Omental fat pad (tissue), 4 donors: ENCODE data around the gene ING3. TPM values are rescaled to one million over a fixed set of nuclear protein-coding genes. Genes with fewer than 3 reads are reported as not detected.

Experiments used
- ATAC-seq: fragments of 150-250 bp; one replicate; pipeline ENCODE4 v1.9.1; 2016; ENCODE audit warnings: mild to moderate bottlenecking, moderate library complexity; ENCODE audit not compliant: low FRiP score
- DNase-seq: peaks from one replicate; pipeline ENCODE4 v3.0.0-alpha.2; 2019; ENCODE audit warnings: low spot score
- CTCF ChIP-seq, 3 donors: fragments of 450-650 bp; IDR thresholded peaks; one replicate each; pipeline ENCODE4 v1.5.1; 2016 to 2017; ENCODE audit warnings: antibody characterized with exemption in 3 of 3, mild to moderate bottlenecking in 3 of 3, moderate library complexity in 2 of 3
- total RNA-seq, 4 donors: library from RNA; depleted of rRNA; stranded (reverse); fragments of >200 nt; gene quantifications; one replicate each; pipeline ENCODE4 v1.1.0, GENCODE V29; 2016

The ING3 gene
- total RNA-seq, 4 donors from 2014 or later: 15.5 to 25.1 (median 17.1) TPM

- no peak for ATAC-seq
- TF ChIP-seq CTCF (IDR thresholded peaks at IDR 0.05): no peak
These were observed 42.5 kb downstream of the ING3 start for GRCh38 chr7:120992965-120993494.

GRCh38 chr7:120993553-120994191 is 43.1 kb downstream of the ING3 start:
- DNase-seq (no peak), ATAC-seq (peak; percentile 49)
- TF ChIP-seq CTCF (IDR thresholded peaks at IDR 0.05): no peak

More at GRCh38 chr7:120992965-120993494, 42.5 kb downstream of the ING3 start:
- DNase-seq: no peak

GRCh38 chr7:120994512-120995410 is 44.2 kb downstream of the ING3 start:
- no peak for DNase-seq
- no peak for TF ChIP-seq CTCF (IDR thresholded peaks at IDR 0.05)
- ATAC-seq: no peak

GRCh38 chr7:120995654-120996053 is 45.1 kb downstream of the ING3 start:
- TF ChIP-seq CTCF (IDR thresholded peaks at IDR 0.05): no peak
- DNase-seq: no peak
- ATAC-seq: no peak

GRCh38 chr7:120996333-120996987 is 45.9 kb downstream of the ING3 start:
- ATAC-seq (no peak), DNase-seq (peak; percentile 37)
- TF ChIP-seq CTCF (IDR thresholded peaks at IDR 0.05): no peak

GRCh38 chr7:120996988-120997345 is 46.4 kb downstream of the ING3 start:
- no peak for DNase-seq
- no peak for TF ChIP-seq CTCF (IDR thresholded peaks at IDR 0.05)
- ATAC-seq: no peak
